K562 (cell line): ENCODE measurements around the gene KDM4F.

Source experiments
- EZH2 ChIP-seq: IDR thresholded peaks from 2 replicates; pipeline ENCODE4 v1.6.1; 2012; ENCODE audit warnings: low read depth, mild to moderate bottlenecking, inconsistent platforms, low read length, borderline replicate concordance
- RBM15 ChIP-seq: fragments of 200-400 bp; formaldehyde crosslinking; IDR thresholded peaks from 2 replicates; pipeline ENCODE4 v1.6.1; 2018; ENCODE audit warnings: mild to moderate bottlenecking, low read length, moderate library complexity; ENCODE audit not compliant: insufficient read depth
- ZBTB8A ChIP-seq: fragments of 450-650 bp; IDR thresholded peaks from 2 replicates; pipeline ENCODE4 v1.6.1; 2018; ENCODE audit warnings: mild to moderate bottlenecking, moderate library complexity; ENCODE audit not compliant: partially characterized antibody
- ZNF431 ChIP-seq: sonication (generic); formaldehyde crosslinking; IDR thresholded peaks from 2 replicates; pipeline ENCODE4 v1.8.0; 2022; ENCODE audit warnings: mild to moderate bottlenecking, missing genetic modification reagents
- ZNF707 ChIP-seq: fragments of 250-450 bp; sonication (Bioruptor Pico); conservative IDR thresholded peaks from 2 replicates; pipeline ENCODE4 v1.8.0; 2022; ENCODE audit warnings: inconsistent platforms, mild to moderate bottlenecking, moderate library complexity

DNA sequence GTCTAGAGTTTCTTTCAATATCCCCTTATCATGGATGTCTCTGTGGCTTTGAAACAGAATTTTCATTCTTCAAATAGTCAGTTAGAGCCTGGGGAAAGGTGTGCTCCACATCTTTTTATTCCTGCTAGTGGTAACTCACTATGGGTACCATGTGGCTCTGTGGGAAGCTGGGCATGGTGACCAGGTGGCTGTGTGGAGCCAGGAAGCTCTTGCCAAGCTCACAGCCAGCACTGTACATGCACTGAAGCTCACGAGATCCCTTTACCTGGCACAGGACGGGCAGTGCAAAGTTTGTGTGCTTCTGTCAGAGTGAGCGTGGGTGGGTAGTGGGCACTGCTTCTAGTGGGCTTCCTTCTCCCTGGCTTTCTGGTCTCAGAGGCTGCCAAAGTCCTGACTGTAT is 6.3 kb upstream of the KDM4F start:
- TF ChIP-seq RBM15, result no peak
- no peak for TF ChIP-seq EZH2
- TF ChIP-seq ZNF431 (CRISPR knock-in tag), result no peak
- no peak for TF ChIP-seq ZNF707 (CRISPR knock-in tag)
- TF ChIP-seq ZBTB8A, result no peak
